ENCODE data around the gene SERPINE2.

Gene SERPINE2

DNA sequence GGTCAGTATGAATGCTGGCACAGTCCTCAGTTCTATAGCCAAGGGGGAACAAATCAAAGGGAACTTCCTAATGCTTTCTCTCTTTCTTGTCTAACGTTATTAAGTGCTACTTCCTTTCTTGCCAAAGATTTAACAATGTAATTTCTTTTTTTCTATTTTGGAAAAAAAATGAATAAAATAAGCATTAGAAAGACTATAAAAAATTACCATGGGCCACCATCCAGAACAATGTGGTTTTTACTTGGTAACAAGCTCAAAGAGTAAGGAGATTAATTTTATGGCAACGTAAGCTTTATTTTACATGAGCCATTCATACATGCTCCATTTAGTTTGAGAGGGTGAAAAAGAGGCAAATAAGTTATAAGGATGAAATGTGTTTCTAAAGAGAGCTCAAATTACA lies 40.1 kb downstream of the SERPINE2 start:
- H2AFZ ChIP-seq (ENCODE audit: low read depth) = no peak overlapping the region
- no peak overlapping the region for H3K4me2 ChIP-seq
- H3K27me3 ChIP-seq (ENCODE audit: insufficient read depth, low read depth) = no peaks in the 10 kb centered on the region
- H3K79me2 ChIP-seq (ENCODE audit: insufficient read depth, low read depth) = no peaks in the 10 kb centered on the region
- no peak for TF ChIP-seq CTCF (conservative IDR thresholded peaks at IDR 0.05; ENCODE audit: low read depth, low read length)
- H3K36me3 ChIP-seq (ENCODE audit: insufficient read depth) = no peaks in the 10 kb centered on the region
- no peak overlapping the region for H3K27ac ChIP-seq
- H4K20me1 ChIP-seq (ENCODE audit: insufficient read depth) = no peaks in the 10 kb centered on the region
- no peak overlapping the region for H3K4me3 ChIP-seq (IDR thresholded peaks at IDR 0.05; ENCODE audit: insufficient read depth, low read depth, low read length)
- no peaks in the 10 kb centered on the region for H3K4me1 ChIP-seq (ENCODE audit: low read depth, poor library complexity, severe bottlenecking)
- no peak overlapping the region for H3K9ac ChIP-seq

- Histone ChIP-seq H3K4me2 (no peak overlapping the region), H3K9ac (no peak overlapping the region), H3K4me1 (ENCODE audit: low read depth, poor library complexity, severe bottlenecking) (no peaks in the 10 kb centered on the region), H3K4me3 (IDR thresholded peaks at IDR 0.05; ENCODE audit: insufficient read depth, low read depth, low read length) (no peak overlapping the region), H2AFZ (ENCODE audit: low read depth) (no peak overlapping the region), H4K20me1 (ENCODE audit: insufficient read depth) (no peaks in the 10 kb centered on the region), H3K36me3 (ENCODE audit: insufficient read depth) (no peaks in the 10 kb centered on the region), H3K27ac (no peak overlapping the region), H3K27me3 (ENCODE audit: insufficient read depth, low read depth) (no peaks in the 10 kb centered on the region), H3K79me2 (ENCODE audit: insufficient read depth, low read depth) (no peaks in the 10 kb centered on the region)
- no peak for TF ChIP-seq CTCF (conservative IDR thresholded peaks at IDR 0.05; ENCODE audit: low read depth, low read length)
Observed at GRCh38 chr2:223997938-223998337, 41.1 kb downstream of the SERPINE2 start.

DNA sequence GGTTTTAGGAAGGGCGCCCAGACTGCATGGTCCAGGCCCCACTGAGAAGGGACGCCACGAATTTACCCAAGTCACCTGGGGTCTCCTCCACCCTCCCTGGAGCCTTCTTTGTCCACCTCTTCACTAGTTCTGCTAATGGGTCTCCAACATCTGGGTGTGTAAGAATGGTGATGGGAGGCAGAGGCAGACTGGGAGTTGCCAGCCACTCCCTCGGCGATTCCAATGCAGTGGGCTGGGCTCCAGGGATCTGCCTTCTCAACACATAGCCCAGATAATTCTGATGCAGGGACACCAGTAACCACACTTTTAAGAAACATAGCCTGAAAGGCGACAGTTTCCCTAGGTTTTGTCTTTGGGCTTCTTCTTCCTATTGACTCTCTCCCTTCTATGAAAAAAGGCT lies 42.7 kb downstream of the SERPINE2 start:
- Histone ChIP-seq H3K9ac (no peak overlapping the region), H2AFZ (ENCODE audit: low read depth) (no peak overlapping the region), H3K79me2 (ENCODE audit: insufficient read depth, low read depth) (no peaks in the 10 kb centered on the region), H3K27ac (no peak overlapping the region), H3K4me3 (IDR thresholded peaks at IDR 0.05; ENCODE audit: insufficient read depth, low read depth, low read length) (no peak overlapping the region), H3K4me1 (ENCODE audit: low read depth, poor library complexity, severe bottlenecking) (no peaks in the 10 kb centered on the region), H3K36me3 (ENCODE audit: insufficient read depth) (no peaks in the 10 kb centered on the region), H3K27me3 (ENCODE audit: insufficient read depth, low read depth) (no peaks in the 10 kb centered on the region), H4K20me1 (ENCODE audit: insufficient read depth) (no peaks in the 10 kb centered on the region), H3K4me2 (no peak overlapping the region)
- TF ChIP-seq CTCF (conservative IDR thresholded peaks at IDR 0.05; ENCODE audit: low read depth, low read length) = no peak

GRCh38 chr2:223995569-223995968 lies 43.5 kb downstream of the SERPINE2 start:
- H4K20me1 ChIP-seq (ENCODE audit: insufficient read depth) = no peaks in the 10 kb centered on the region
- no peak overlapping the region for H2AFZ ChIP-seq (ENCODE audit: low read depth)
- no peak overlapping the region for H3K9ac ChIP-seq
- H3K79me2 ChIP-seq (ENCODE audit: insufficient read depth, low read depth) = no peaks in the 10 kb centered on the region
- no peak for TF ChIP-seq CTCF (conservative IDR thresholded peaks at IDR 0.05; ENCODE audit: low read depth, low read length)
- no peaks in the 10 kb centered on the region for H3K27me3 ChIP-seq (ENCODE audit: insufficient read depth, low read depth)
- no peaks in the 10 kb centered on the region for H3K36me3 ChIP-seq (ENCODE audit: insufficient read depth)
- H3K4me3 ChIP-seq (IDR thresholded peaks at IDR 0.05; ENCODE audit: insufficient read depth, low read depth, low read length) = no peak overlapping the region
- H3K4me1 ChIP-seq (ENCODE audit: low read depth, poor library complexity, severe bottlenecking) = no peaks in the 10 kb centered on the region
- H3K4me2 ChIP-seq = no peak overlapping the region
- no peak overlapping the region for H3K27ac ChIP-seq

Measured in KMS-11 (cell line).